Activated CD4-positive, alpha-beta memory T cell treated with anti-CD3 and anti-CD28 coated beads, Interleukin-2, amount 10 ng/mL, durations not matched to agents 7 days and 5 days (primary cell): ENCODE measurements around the gene COX11. TPM values are rescaled to one million over a fixed set of nuclear protein-coding genes. Genes with fewer than 3 reads are reported as not detected.

Experiments
- CTCF ChIA-PET: fragments of 350-600 bp; sonication (Branson Sonifier 250); formaldehyde crosslinking; loops from one replicate; lab custom pipeline; 2021; ENCODE audit warnings: antibody characterized with exemption, inconsistent platforms; lab: Charles Lee
- POLR2A ChIA-PET: fragments of 350-600 bp; sonication (Branson Sonifier 250); formaldehyde crosslinking; loops from one replicate; lab custom pipeline; 2021; ENCODE audit warnings: antibody characterized with exemption; lab: Charles Lee
- DNase-seq: peaks from one replicate; pipeline ENCODE4 v3.0.0-alpha.2; 2020
- H3K27ac Mint-ChIP-seq: one replicate; pipeline ENCODE4 v1.8.0; 2021; ENCODE audit warnings: mild to moderate bottlenecking, mixed read lengths
- H3K27me3 Mint-ChIP-seq: one replicate; pipeline ENCODE4 v1.8.0; 2021; ENCODE audit warnings: mixed read lengths
- H3K36me3 Mint-ChIP-seq: one replicate; pipeline ENCODE4 v1.8.0; 2021; ENCODE audit warnings: low read depth, mixed read lengths
- H3K4me1 Mint-ChIP-seq: one replicate; pipeline ENCODE4 v1.8.0; 2021; ENCODE audit warnings: mixed read lengths
- H3K4me3 Mint-ChIP-seq: one replicate; pipeline ENCODE4 v1.8.0; 2021; ENCODE audit warnings: mild to moderate bottlenecking, mixed read lengths
- H3K9me3 Mint-ChIP-seq: one replicate; pipeline ENCODE4 v1.8.0; 2021; ENCODE audit warnings: mixed read lengths
- total RNA-seq, 2 experiments: library from RNA; stranded (reverse); gene quantifications; one replicate each; pipeline ENCODE4 v1.2.3, GENCODE V29; 2021

COX11 gene
- total RNA-seq, 2 experiments from 2014 or later, result 49.1 to 50.7 TPM

DNA sequence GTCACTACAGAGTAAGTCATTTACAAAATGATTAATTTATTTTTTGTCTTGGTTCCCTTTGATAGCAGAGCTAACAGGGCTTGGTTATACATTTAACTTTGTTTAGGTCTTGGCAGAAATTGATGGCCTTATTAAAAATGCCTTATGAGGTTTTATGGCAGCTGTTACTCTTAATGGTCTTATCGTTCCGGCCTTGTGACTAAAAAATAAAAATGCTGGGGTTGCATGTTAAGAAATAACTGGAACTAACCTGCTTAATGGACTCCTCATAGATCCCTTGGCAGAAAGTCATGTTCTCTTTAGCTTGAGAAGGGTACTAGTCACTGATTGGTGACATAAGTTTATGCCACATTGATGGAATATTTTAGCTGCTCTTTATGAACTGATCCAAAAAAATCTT, 18.3 kb downstream of the COX11 start:
- peaks cover 4% of the 10 kb centered on the region for H3K27me3 Mint-ChIP-seq
- no peak overlapping the region for H3K27ac Mint-ChIP-seq
- no peaks in the 10 kb centered on the region for H3K9me3 Mint-ChIP-seq
- ChIA-PET POLR2A (no interaction called here), CTCF (no interaction called here)
- H3K4me1 Mint-ChIP-seq, result peaks cover 4% of the 10 kb centered on the region
- no peak overlapping the region for H3K4me3 Mint-ChIP-seq
- DNase-seq, result no peak
- no peaks in the 10 kb centered on the region for H3K36me3 Mint-ChIP-seq

GRCh38 chr17:54948380-54948779, 20.1 kb downstream of the COX11 start:
- CTCF ChIA-PET, result interaction anchor here (0.6 kb wide), 1 partner anchor 895 kb away, joined by 3 read pairs; no protein-coding TSS in a partner anchor
- POLR2A ChIA-PET, result interaction anchor here (0.6 kb wide), 1 partner anchor 122 kb away, joined by 4 read pairs; no protein-coding TSS in a partner anchor
- H3K27ac Mint-ChIP-seq, result no peak overlapping the region
- no peak overlapping the region for H3K4me3 Mint-ChIP-seq
- H3K9me3 Mint-ChIP-seq, result no peaks in the 10 kb centered on the region
- peaks cover 4% of the 10 kb centered on the region for H3K27me3 Mint-ChIP-seq
- peaks cover 4% of the 10 kb centered on the region for H3K4me1 Mint-ChIP-seq
- DNase-seq, result no peak
- no peaks in the 10 kb centered on the region for H3K36me3 Mint-ChIP-seq

GRCh38 chr17:54947396-54947795, 21.1 kb downstream of the COX11 start:
- ChIA-PET POLR2A (no interaction called here), CTCF (no interaction called here)
- DNase-seq, result no peak
- Mint-ChIP-seq H3K4me1 (peaks cover 4% of the 10 kb centered on the region), H3K9me3 (no peaks in the 10 kb centered on the region), H3K36me3 (no peaks in the 10 kb centered on the region), H3K27me3 (peaks cover 4% of the 10 kb centered on the region), H3K27ac (no peak overlapping the region), H3K4me3 (no peak overlapping the region)

GRCh38 chr17:54945671-54946070, 22.8 kb downstream of the COX11 start:
- ChIA-PET CTCF (no interaction called here), POLR2A (no interaction called here)
- no peak overlapping the region for H3K4me3 Mint-ChIP-seq
- DNase-seq, result no peak
- H3K9me3 Mint-ChIP-seq, result no peaks in the 10 kb centered on the region
- H3K4me1 Mint-ChIP-seq, result peaks cover 4% of the 10 kb centered on the region
- H3K36me3 Mint-ChIP-seq, result no peaks in the 10 kb centered on the region
- H3K27me3 Mint-ChIP-seq, result peaks cover 4% of the 10 kb centered on the region
- no peak overlapping the region for H3K27ac Mint-ChIP-seq

DNA sequence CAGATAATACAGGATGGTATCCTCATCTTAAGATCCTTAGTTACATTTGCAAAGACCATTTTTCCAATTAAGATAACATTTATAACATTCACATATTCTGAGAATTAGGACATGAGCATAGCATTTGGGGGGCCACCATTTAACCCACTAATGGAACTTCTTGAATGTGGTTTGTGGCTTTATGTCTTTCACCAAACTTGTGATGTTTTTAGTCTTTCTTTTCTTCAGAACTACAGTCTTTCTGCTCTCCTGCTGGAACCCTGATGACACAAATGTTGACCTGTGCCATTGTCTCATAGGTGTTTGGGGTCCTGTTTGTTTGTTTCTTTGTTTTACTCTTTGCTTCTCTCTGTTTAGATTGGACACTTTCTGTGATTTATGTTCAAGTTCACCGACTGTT, 23.2 kb downstream of the COX11 start:
- H3K27me3 Mint-ChIP-seq, result peaks cover 4% of the 10 kb centered on the region
- no peak for DNase-seq
- peaks cover 4% of the 10 kb centered on the region for H3K4me1 Mint-ChIP-seq
- POLR2A ChIA-PET, result no interaction called here
- H3K27ac Mint-ChIP-seq, result no peak overlapping the region
- H3K9me3 Mint-ChIP-seq, result no peaks in the 10 kb centered on the region
- no peak overlapping the region for H3K4me3 Mint-ChIP-seq
- H3K36me3 Mint-ChIP-seq, result no peaks in the 10 kb centered on the region
- CTCF ChIA-PET, result no interaction called here

GRCh38 chr17:54944796-54945195, 23.7 kb downstream of the COX11 start:
- peaks cover 4% of the 10 kb centered on the region for H3K27me3 Mint-ChIP-seq
- H3K4me1 Mint-ChIP-seq, result peaks cover 4% of the 10 kb centered on the region
- H3K27ac Mint-ChIP-seq, result no peak overlapping the region
- no peaks in the 10 kb centered on the region for H3K36me3 Mint-ChIP-seq
- ChIA-PET CTCF (no interaction called here), POLR2A (no interaction called here)
- H3K9me3 Mint-ChIP-seq, result no peaks in the 10 kb centered on the region
- no peak overlapping the region for H3K4me3 Mint-ChIP-seq
- no peak for DNase-seq

GRCh38 chr17:54941285-54941684, 27.2 kb downstream of the COX11 start:
- no peaks in the 10 kb centered on the region for H3K4me1 Mint-ChIP-seq
- H3K9me3 Mint-ChIP-seq, result no peaks in the 10 kb centered on the region
- no peak for DNase-seq
- H3K27ac Mint-ChIP-seq, result no peak overlapping the region
- ChIA-PET CTCF (no interaction called here), POLR2A (no interaction called here)
- H3K27me3 Mint-ChIP-seq, result no peaks in the 10 kb centered on the region
- no peak overlapping the region for H3K4me3 Mint-ChIP-seq
- no peaks in the 10 kb centered on the region for H3K36me3 Mint-ChIP-seq

- no peak for DNase-seq
- no peak overlapping the region for H3K4me3 Mint-ChIP-seq
- ChIA-PET POLR2A (no interaction called here), CTCF (no interaction called here)
- H3K36me3 Mint-ChIP-seq, result no peaks in the 10 kb centered on the region
- no peaks in the 10 kb centered on the region for H3K27me3 Mint-ChIP-seq
- no peaks in the 10 kb centered on the region for H3K9me3 Mint-ChIP-seq
- H3K4me1 Mint-ChIP-seq, result no peaks in the 10 kb centered on the region
- no peak overlapping the region for H3K27ac Mint-ChIP-seq
Measured at GRCh38 chr17:54937426-54937825, 31.0 kb downstream of the COX11 start.

GRCh38 chr17:54937018-54937417, 31.4 kb downstream of the COX11 start:
- no peaks in the 10 kb centered on the region for H3K4me1 Mint-ChIP-seq
- H3K9me3 Mint-ChIP-seq, result no peaks in the 10 kb centered on the region
- no peaks in the 10 kb centered on the region for H3K27me3 Mint-ChIP-seq
- no peak overlapping the region for H3K27ac Mint-ChIP-seq
- no peak for DNase-seq
- no peaks in the 10 kb centered on the region for H3K36me3 Mint-ChIP-seq
- POLR2A ChIA-PET, result no interaction called here
- CTCF ChIA-PET, result no interaction called here
- H3K4me3 Mint-ChIP-seq, result no peak overlapping the region

DNA sequence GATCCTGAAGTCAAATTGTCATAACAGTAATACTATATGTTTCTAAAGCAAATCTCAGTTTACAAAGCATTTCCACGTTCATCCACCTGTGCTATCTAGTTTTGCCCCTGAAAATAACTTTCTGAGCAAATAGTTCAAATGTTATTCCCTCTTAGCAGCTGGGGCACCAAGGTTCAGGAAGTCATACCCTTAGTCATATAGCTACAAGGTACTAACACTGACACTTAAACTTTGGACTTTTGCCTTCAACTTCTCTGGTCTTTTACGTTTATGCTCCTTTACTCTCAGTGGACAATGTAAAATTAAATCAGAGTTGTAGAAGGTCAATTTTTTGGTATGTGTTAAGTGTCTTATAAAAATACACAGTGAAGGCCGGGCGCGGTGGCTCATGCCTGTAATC, 33.0 kb downstream of the COX11 start:
- no peaks in the 10 kb centered on the region for H3K9me3 Mint-ChIP-seq
- H3K27me3 Mint-ChIP-seq, result no peaks in the 10 kb centered on the region
- H3K27ac Mint-ChIP-seq, result no peak overlapping the region
- DNase-seq, result no peak
- ChIA-PET CTCF (no interaction called here), POLR2A (no interaction called here)
- no peaks in the 10 kb centered on the region for H3K4me1 Mint-ChIP-seq
- no peaks in the 10 kb centered on the region for H3K36me3 Mint-ChIP-seq
- H3K4me3 Mint-ChIP-seq, result no peak overlapping the region

DNA sequence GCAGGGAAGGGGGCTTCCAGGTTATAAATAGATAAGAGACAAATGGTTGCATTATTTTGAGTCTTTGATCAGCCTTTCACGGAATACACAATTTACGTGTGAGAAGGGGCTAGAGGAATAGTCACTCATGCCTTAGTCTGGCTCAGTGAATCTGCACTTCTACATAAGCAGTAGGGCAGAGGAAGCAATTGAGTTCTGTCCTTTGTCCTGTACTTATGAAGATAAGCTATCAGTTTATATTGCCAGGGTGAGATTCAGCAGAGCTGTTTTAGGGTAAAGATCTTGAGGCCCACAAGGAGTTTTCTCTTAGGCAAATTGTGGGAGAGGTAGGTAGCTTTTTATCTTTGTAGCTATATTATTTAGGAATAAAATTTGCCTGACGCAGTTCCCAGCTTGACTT, 34.5 kb downstream of the COX11 start:
- no peaks in the 10 kb centered on the region for H3K4me1 Mint-ChIP-seq
- H3K4me3 Mint-ChIP-seq, result no peak overlapping the region
- ChIA-PET POLR2A (no interaction called here), CTCF (no interaction called here)
- H3K36me3 Mint-ChIP-seq, result no peaks in the 10 kb centered on the region
- no peak overlapping the region for H3K27ac Mint-ChIP-seq
- peaks cover under 1% of the 10 kb centered on the region for H3K27me3 Mint-ChIP-seq
- no peak for DNase-seq
- H3K9me3 Mint-ChIP-seq, result no peaks in the 10 kb centered on the region

DNA sequence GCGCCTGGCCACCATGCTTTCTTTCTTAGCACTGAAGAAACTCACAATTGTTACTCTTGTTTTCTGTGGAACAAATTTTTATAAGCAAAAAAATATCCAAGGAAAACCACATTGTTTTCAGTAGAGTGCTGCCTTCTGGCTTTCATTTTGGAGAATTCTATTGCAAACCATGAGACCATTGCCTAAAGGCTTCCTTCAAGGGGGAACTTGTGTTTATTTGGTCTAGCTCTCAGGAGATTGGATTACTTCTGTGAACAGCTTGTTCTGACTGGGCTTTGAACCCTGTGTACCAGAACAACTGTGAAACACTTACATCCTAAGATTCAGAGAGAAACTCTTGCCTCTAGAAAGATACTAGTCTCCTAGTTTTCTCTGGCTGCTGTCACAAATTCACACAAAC, 35.7 kb downstream of the COX11 start:
- H3K4me1 Mint-ChIP-seq, result no peaks in the 10 kb centered on the region
- H3K27ac Mint-ChIP-seq, result no peak overlapping the region
- POLR2A ChIA-PET, result no interaction called here
- DNase-seq, result no peak
- H3K9me3 Mint-ChIP-seq, result no peaks in the 10 kb centered on the region
- H3K27me3 Mint-ChIP-seq, result peaks cover 5% of the 10 kb centered on the region
- no peaks in the 10 kb centered on the region for H3K36me3 Mint-ChIP-seq
- CTCF ChIA-PET, result no interaction called here
- H3K4me3 Mint-ChIP-seq, result no peak overlapping the region

- DNase-seq, result no peak
- Mint-ChIP-seq H3K27ac (no peak overlapping the region), H3K36me3 (no peaks in the 10 kb centered on the region), H3K9me3 (no peaks in the 10 kb centered on the region), H3K27me3 (peaks cover 10% of the 10 kb centered on the region), H3K4me3 (no peak overlapping the region), H3K4me1 (no peaks in the 10 kb centered on the region)
- CTCF ChIA-PET, result interaction anchor here (1.1 kb wide), 1 partner anchor 15 kb away, joined by 3 read pairs; no protein-coding TSS in a partner anchor
- POLR2A ChIA-PET, result no interaction called here
Measured at GRCh38 chr17:54927525-54927924, 40.9 kb downstream of the COX11 start.

GRCh38 chr17:54924405-54924804, 44.0 kb downstream of the COX11 start:
- POLR2A ChIA-PET, result no interaction called here
- Mint-ChIP-seq H3K4me3 (no peak overlapping the region), H3K9me3 (no peaks in the 10 kb centered on the region), H3K4me1 (no peaks in the 10 kb centered on the region), H3K36me3 (no peaks in the 10 kb centered on the region), H3K27me3 (peaks cover 10% of the 10 kb centered on the region), H3K27ac (no peak overlapping the region)
- no peak for DNase-seq
- CTCF ChIA-PET, result no interaction called here
